HepG2 (cell line): ENCODE measurements around the gene MBLAC1. TPM values are rescaled to one million over a fixed set of nuclear protein-coding genes. Genes with fewer than 3 reads are reported as not detected.

Experiments used
- EEA1 ChIP-seq: sonication (generic); formaldehyde crosslinking; IDR thresholded peaks from 2 replicates; pipeline ENCODE4 v1.5.1; 2020; ENCODE audit warnings: mild to moderate bottlenecking, missing genetic modification reagents, borderline replicate concordance
- FLYWCH1 ChIP-seq: sonication (generic); formaldehyde crosslinking; IDR thresholded peaks from 2 replicates; pipeline ENCODE4 v1.8.1; 2023; ENCODE audit warnings: mild to moderate bottlenecking, missing genetic modification reagents
- FOXO1 ChIP-seq: sonication (generic); formaldehyde crosslinking; IDR thresholded peaks from 2 replicates; pipeline ENCODE4 v1.4.0; 2020; ENCODE audit warnings: missing genetic modification reagents
- LBX2 ChIP-seq: sonication (generic); formaldehyde crosslinking; IDR thresholded peaks from 2 replicates; pipeline ENCODE4 v1.5.0; 2020; ENCODE audit warnings: missing genetic modification reagents, mild to moderate bottlenecking, borderline replicate concordance
- NFAT5 ChIP-seq: sonication (generic); formaldehyde crosslinking; IDR thresholded peaks from 2 replicates; pipeline ENCODE4 v1.4.0; 2020; ENCODE audit warnings: missing genetic modification reagents
- NFE2L1 ChIP-seq: sonication (generic); formaldehyde crosslinking; IDR thresholded peaks from 2 replicates; pipeline ENCODE4 v1.4.0; 2020; ENCODE audit warnings: missing genetic modification reagents, mild to moderate bottlenecking, borderline replicate concordance
- NKX3-1 ChIP-seq: sonication (generic); formaldehyde crosslinking; IDR thresholded peaks from 2 replicates; pipeline ENCODE4 v1.5.0; 2020; ENCODE audit warnings: missing genetic modification reagents
- PCBP2 ChIP-seq: fragments of 200-400 bp; formaldehyde crosslinking; optimal IDR thresholded peaks from 2 replicates; pipeline ENCODE3; 2018; ENCODE audit warnings: low read length, low read depth; ENCODE audit not compliant: poor library complexity, severe bottlenecking
- POLR2G ChIP-seq: fragments of 200-400 bp; formaldehyde crosslinking; IDR thresholded peaks from 2 replicates; pipeline ENCODE4 v1.6.1; 2018; ENCODE audit warnings: mild to moderate bottlenecking, low read depth, low read length, moderate library complexity
- RNF2 ChIP-seq: fragments of 450-650 bp; conservative IDR thresholded peaks from 2 replicates; pipeline ENCODE4 v1.6.1; 2016; ENCODE audit warnings: low read depth
- SKI ChIP-seq: fragments of 450-650 bp; IDR thresholded peaks from one replicate; pipeline ENCODE4 v1.6.1; 2018; ENCODE audit warnings: mild to moderate bottlenecking; ENCODE audit not compliant: partially characterized antibody
- SSRP1 ChIP-seq: IDR thresholded peaks from 2 replicates; pipeline ENCODE4 v1.6.1; 2016; ENCODE audit warnings: control low read depth
- ZFP36 ChIP-seq: fragments of 150-350 bp; IDR thresholded peaks from 2 replicates; pipeline ENCODE4 v1.6.1; 2018; ENCODE audit warnings: borderline replicate concordance, low read length, low read depth; ENCODE audit not compliant: partially characterized antibody
- ZNF563 ChIP-seq: sonication (generic); formaldehyde crosslinking; IDR thresholded peaks from 2 replicates; pipeline ENCODE4 v1.8.0; 2022; ENCODE audit warnings: mild to moderate bottlenecking, moderate library complexity, missing genetic modification reagents
- ZNF772 ChIP-seq: sonication (generic); formaldehyde crosslinking; IDR thresholded peaks from 2 replicates; pipeline ENCODE4 v1.5.0; 2020; ENCODE audit warnings: mild to moderate bottlenecking, missing genetic modification reagents
- ZSCAN12 ChIP-seq: sonication (generic); formaldehyde crosslinking; IDR thresholded peaks from 2 replicates; pipeline ENCODE4 v1.9.0; 2021; ENCODE audit warnings: mild to moderate bottlenecking, missing genetic modification reagents
- ZSCAN25 ChIP-seq: sonication (generic); formaldehyde crosslinking; IDR thresholded peaks from 2 replicates; pipeline ENCODE4 v1.8.0; 2022; ENCODE audit warnings: mild to moderate bottlenecking, missing genetic modification reagents
- polyA plus RNA-seq, 8 experiments: library from polyadenylated mRNA; depleted of rRNA in 3 of 8; stranded (reverse) in 7 of 8; unstranded in 1 of 8; fragments of >200 nt; fragmentation: Illumina TruSeq in 4 of 8; extraction: Trizol in 4 of 8; gene quantifications; 2 replicates each; pipeline versions ENCODE4 v1.2.1 to v1.2.3, GENCODE V29; 2011 to 2016; ENCODE audit warnings: low read depth in 4 of 8, missing spikeins in 1 of 8, mixed read lengths in 1 of 8; ENCODE audit not compliant: insufficient read depth in 1 of 8
- total RNA-seq, 5 experiments: library from RNA; depleted of rRNA; stranded (reverse); fragments of >200 nt; fragmentation: Illumina TruSeq; extraction: Trizol; gene quantifications; 2 replicates each; pipeline ENCODE4 v1.2.3, GENCODE V29; 2016; ENCODE audit warnings: low read depth in 1 of 5
- TF ChIP-seq, protein P1 (sequence below): sonication (generic); formaldehyde crosslinking; IDR thresholded peaks from 2 replicates; pipeline ENCODE4 v1.4.0; 2020; ENCODE audit warnings: missing genetic modification reagents, borderline replicate concordance

MBLAC1 gene
- total and polyA plus RNA-seq, 2 of the 13 experiments (the other 11 are each of a cell fraction or from before 2014, with no cell fraction given): 0.79 to 2.1 TPM

GRCh38 chr7:100119072-100119969 lies 7.4 kb upstream of the MBLAC1 start, which contains the start of the genes CNPY4 and TAF6 (continued):
- TF ChIP-seq, protein P1, sequence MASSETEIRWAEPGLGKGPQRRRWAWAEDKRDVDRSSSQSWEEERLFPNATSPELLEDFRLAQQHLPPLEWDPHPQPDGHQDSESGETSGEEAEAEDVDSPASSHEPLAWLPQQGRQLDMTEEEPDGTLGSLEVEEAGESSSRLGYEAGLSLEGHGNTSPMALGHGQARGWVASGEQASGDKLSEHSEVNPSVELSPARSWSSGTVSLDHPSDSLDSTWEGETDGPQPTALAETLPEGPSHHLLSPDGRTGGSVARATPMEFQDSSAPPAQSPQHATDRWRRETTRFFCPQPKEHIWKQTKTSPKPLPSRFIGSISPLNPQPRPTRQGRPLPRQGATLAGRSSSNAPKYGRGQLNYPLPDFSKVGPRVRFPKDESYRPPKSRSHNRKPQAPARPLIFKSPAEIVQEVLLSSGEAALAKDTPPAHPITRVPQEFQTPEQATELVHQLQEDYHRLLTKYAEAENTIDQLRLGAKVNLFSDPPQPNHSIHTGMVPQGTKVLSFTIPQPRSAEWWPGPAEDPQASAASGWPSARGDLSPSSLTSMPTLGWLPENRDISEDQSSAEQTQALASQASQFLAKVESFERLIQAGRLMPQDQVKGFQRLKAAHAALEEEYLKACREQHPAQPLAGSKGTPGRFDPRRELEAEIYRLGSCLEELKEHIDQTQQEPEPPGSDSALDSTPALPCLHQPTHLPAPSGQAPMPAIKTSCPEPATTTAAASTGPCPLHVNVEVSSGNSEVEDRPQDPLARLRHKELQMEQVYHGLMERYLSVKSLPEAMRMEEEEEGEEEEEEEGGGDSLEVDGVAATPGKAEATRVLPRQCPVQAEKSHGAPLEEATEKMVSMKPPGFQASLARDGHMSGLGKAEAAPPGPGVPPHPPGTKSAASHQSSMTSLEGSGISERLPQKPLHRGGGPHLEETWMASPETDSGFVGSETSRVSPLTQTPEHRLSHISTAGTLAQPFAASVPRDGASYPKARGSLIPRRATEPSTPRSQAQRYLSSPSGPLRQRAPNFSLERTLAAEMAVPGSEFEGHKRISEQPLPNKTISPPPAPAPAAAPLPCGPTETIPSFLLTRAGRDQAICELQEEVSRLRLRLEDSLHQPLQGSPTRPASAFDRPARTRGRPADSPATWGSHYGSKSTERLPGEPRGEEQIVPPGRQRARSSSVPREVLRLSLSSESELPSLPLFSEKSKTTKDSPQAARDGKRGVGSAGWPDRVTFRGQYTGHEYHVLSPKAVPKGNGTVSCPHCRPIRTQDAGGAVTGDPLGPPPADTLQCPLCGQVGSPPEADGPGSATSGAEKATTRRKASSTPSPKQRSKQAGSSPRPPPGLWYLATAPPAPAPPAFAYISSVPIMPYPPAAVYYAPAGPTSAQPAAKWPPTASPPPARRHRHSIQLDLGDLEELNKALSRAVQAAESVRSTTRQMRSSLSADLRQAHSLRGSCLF (CRISPR knock-in tag): peak; percentile 70; the same call in 1 of the 2 replicates
- TF ChIP-seq PCBP2 (no peak), ZSCAN12 (CRISPR knock-in tag) (no peak; the same call in 1 of the 2 replicates), POLR2G (peak; percentile 70), NFAT5 (CRISPR knock-in tag) (peak; percentile 47; the same call in 1 of the 2 replicates), ZFP36 (no peak), FLYWCH1 (CRISPR knock-in tag) (no peak), ZNF563 (CRISPR knock-in tag) (no peak; the same call in 1 of the 2 replicates), NFE2L1 (CRISPR knock-in tag) (no peak), EEA1 (CRISPR knock-in tag) (peak; percentile 77; the same call in 1 of the 2 replicates), SKI (no peak), LBX2 (no peak; the same call in 1 of the 2 replicates), ZSCAN25 (CRISPR knock-in tag) (peak; percentile 65; the same call in 1 of the 2 replicates), ZNF772 (CRISPR knock-in tag) (peak; percentile 62; the same call in 1 of the 2 replicates), RNF2 (no peak), SSRP1 (CRISPR knock-in tag) (no peak), FOXO1 (peak; percentile 42; the same call in 1 of the 2 replicates), NKX3-1 (CRISPR knock-in tag) (peak; percentile 82)
